Liver (tissue), 9 donors: ENCODE measurements around the gene CETN1. TPM values are rescaled to one million over a fixed set of nuclear protein-coding genes. Genes with fewer than 3 reads are reported as not detected.

Source experiments
- DNase-seq: peaks from one replicate; pipeline ENCODE4 v3.0.0-alpha.2; 2017; ENCODE audit warnings: low spot score
- H3K27ac ChIP-seq, 2 donors: one replicate each; pipeline ENCODE4 v1.7.0; 2013; ENCODE audit warnings: inconsistent platforms in 2 of 2, low read length in 2 of 2, control low read depth in 1 of 2, low read depth in 1 of 2, mild to moderate bottlenecking in 1 of 2
- H3K27me3 ChIP-seq, 4 donors: one replicate each; pipeline versions ENCODE4 v1.6.1 to v1.7.0; 2013; ENCODE audit warnings: low read length in 3 of 4, inconsistent platforms in 1 of 4, mild to moderate bottlenecking in 1 of 4, moderate library complexity in 1 of 4; ENCODE audit not compliant: control insufficient read depth in 4 of 4, insufficient read depth in 4 of 4
- H3K36me3 ChIP-seq, 4 donors: one replicate each; pipeline versions ENCODE4 v1.6.1 to v1.7.0; 2013; ENCODE audit warnings: low read length in 3 of 4, mild to moderate bottlenecking in 3 of 4, low read depth in 1 of 4, moderate library complexity in 1 of 4; ENCODE audit not compliant: control insufficient read depth in 4 of 4, insufficient read depth in 3 of 4
- H3K4me1 ChIP-seq, 4 donors: one replicate each; pipeline versions ENCODE4 v1.6.1 to v1.7.0; 2013; ENCODE audit warnings: low read length in 3 of 4, mild to moderate bottlenecking in 3 of 4, moderate library complexity in 1 of 4; ENCODE audit not compliant: control insufficient read depth in 4 of 4, insufficient read depth in 4 of 4
- H3K4me3 ChIP-seq, 3 donors: one replicate each; pipeline versions ENCODE4 v1.6.1 to v1.7.0; 2013; ENCODE audit warnings: low read length in 3 of 3, control low read depth in 1 of 3, low read depth in 1 of 3, mild to moderate bottlenecking in 1 of 3
- H3K9ac ChIP-seq, 2 donors: one replicate each; pipeline ENCODE4 v1.7.0; 2013; ENCODE audit warnings: low read length in 2 of 2, mild to moderate bottlenecking in 2 of 2, moderate library complexity in 2 of 2, control low read depth in 1 of 2, low read depth in 1 of 2
- H3K9me3 ChIP-seq, 4 donors: one replicate each; pipeline versions ENCODE4 v1.6.1 to v1.7.0; 2013; ENCODE audit warnings: low read length in 3 of 4; ENCODE audit not compliant: control insufficient read depth in 4 of 4
- EGR1 ChIP-seq, 2 donors: IDR thresholded peaks; 2 replicates each; pipeline ENCODE4 v1.6.1; 2016 to 2018; ENCODE audit warnings: antibody characterized with exemption in 2 of 2, low read depth in 2 of 2
- FOXA2 ChIP-seq: IDR thresholded peaks from 2 replicates; pipeline ENCODE4 v1.6.1; 2016; ENCODE audit warnings: antibody characterized with exemption
- HNF4G ChIP-seq: IDR thresholded peaks from 2 replicates; pipeline ENCODE4 v1.6.1; 2016; ENCODE audit warnings: antibody characterized with exemption
- JUND ChIP-seq, 2 donors: IDR thresholded peaks; 2 replicates each; pipeline ENCODE4 v1.6.1; 2016; ENCODE audit warnings: antibody characterized with exemption in 2 of 2
- NR2F2 ChIP-seq: IDR thresholded peaks from 2 replicates; pipeline ENCODE4 v1.6.1; 2016; ENCODE audit warnings: antibody characterized with exemption
- RAD21 ChIP-seq, 2 donors: IDR thresholded peaks; 2 replicates each; pipeline ENCODE4 v1.6.1; 2016; ENCODE audit warnings: antibody characterized with exemption in 2 of 2, mild to moderate bottlenecking in 2 of 2
- RXRA ChIP-seq, 2 donors: IDR thresholded peaks; 2 replicates each; pipeline ENCODE4 v1.6.1; 2017 to 2018; ENCODE audit warnings: antibody characterized with exemption in 2 of 2, mild to moderate bottlenecking in 1 of 2
- SP1 ChIP-seq: IDR thresholded peaks from 2 replicates; pipeline ENCODE4 v1.6.1; 2018; ENCODE audit warnings: antibody characterized with exemption, mild to moderate bottlenecking
- TAF1 ChIP-seq: conservative IDR thresholded peaks from 2 replicates; pipeline ENCODE4 v1.6.1; 2016; ENCODE audit warnings: antibody characterized with exemption, mild to moderate bottlenecking
- YY1 ChIP-seq: IDR thresholded peaks from 2 replicates; pipeline ENCODE4 v1.6.1; 2016; ENCODE audit warnings: antibody characterized with exemption, mild to moderate bottlenecking
- WGBS: extraction: QIAGEN DNeasy Blood & Tissue Kit; methylation state at CpG from one replicate; pipeline ENCODE4 v1.1.7; 2013; 5-methylcytosine and 5-hydroxymethylcytosine counted together
- polyA plus RNA-seq, 2 donors: library from polyadenylated mRNA; stranded (reverse) in 1 of 2; unstranded in 1 of 2; fragments of 200-250 nt in 1 of 2; fragments of >200 nt in 1 of 2; fragmentation: Nextera tagmentation in 1 of 2; extraction: Ambion mirVana in 1 of 2; gene quantifications; one replicate each; pipeline versions ENCODE4 v1.2.1 to v1.2.3, GENCODE V29; 2013 to 2015
- total RNA-seq, 2 donors: library from RNA; depleted of rRNA; stranded (reverse); fragments of >200 nt; gene quantifications; one replicate each; pipeline ENCODE4 v1.2.3, GENCODE V29; 2014
- TF ChIP-seq, protein P1 (sequence below): fragments of 150-350 bp; IDR thresholded peaks from 2 replicates; pipeline ENCODE4 v1.5.1; 2017; ENCODE audit warnings: improper control_type of control experiment, low read depth, low read length; ENCODE audit not compliant: missing input control
- TF ChIP-seq, protein P2 (sequence below): IDR thresholded peaks from 2 replicates; pipeline ENCODE4 v1.6.1; 2016; ENCODE audit warnings: antibody characterized with exemption
- TF ChIP-seq, protein P3 (sequence below): IDR thresholded peaks from 2 replicates; pipeline ENCODE4 v1.6.1; 2016; ENCODE audit warnings: antibody characterized with exemption, mild to moderate bottlenecking
- TF ChIP-seq, protein P4 (sequence below): IDR thresholded peaks from 2 replicates; pipeline ENCODE4 v1.6.1; 2016; ENCODE audit warnings: antibody characterized with exemption
- TF ChIP-seq, protein P5 (sequence below): IDR thresholded peaks from 2 replicates; pipeline ENCODE4 v1.6.1; 2016; ENCODE audit warnings: antibody characterized with exemption
- donor health status: healthy.
- donor health status: healthy.
- donor health status: healthy.
- donor health status: healthy.
- donor health status: healthy.

Gene CETN1
- total and polyA plus RNA-seq, 4 donors, result not detected

DNA sequence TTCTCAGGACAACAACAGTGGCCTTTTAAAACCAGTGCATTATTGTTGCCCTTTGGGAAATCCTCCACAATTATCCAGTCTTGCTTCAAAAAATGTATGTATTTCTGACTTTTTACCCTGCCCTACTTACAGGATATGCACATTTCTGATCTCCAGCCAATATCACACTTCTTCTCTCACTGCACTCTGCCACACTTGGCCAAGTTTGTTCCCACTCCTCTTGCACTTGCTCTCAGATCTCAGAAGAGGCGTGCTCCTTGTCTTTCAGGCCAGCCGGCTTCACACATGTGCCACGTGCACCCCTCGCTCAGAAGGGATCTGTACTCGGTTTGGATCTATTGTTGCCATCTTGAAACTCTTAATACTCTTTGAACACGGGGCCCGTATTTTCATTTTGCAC lies 32.0 kb downstream of the CETN1 start:
- Histone ChIP-seq H3K4me3 (no peak overlapping the region), H3K4me1 (no peaks in the 10 kb centered on the region), H3K9ac (no peak overlapping the region), H3K27ac (no peak overlapping the region), H3K9me3 (no peaks in the 10 kb centered on the region), H3K36me3 (no peaks in the 10 kb centered on the region), H3K27me3 (no peaks in the 10 kb centered on the region)
- no peak for TF ChIP-seq TAF1
- 84% methylated on average over 7 of the region's 7 CpGs for WGBS
- no peak for DNase-seq

DNA sequence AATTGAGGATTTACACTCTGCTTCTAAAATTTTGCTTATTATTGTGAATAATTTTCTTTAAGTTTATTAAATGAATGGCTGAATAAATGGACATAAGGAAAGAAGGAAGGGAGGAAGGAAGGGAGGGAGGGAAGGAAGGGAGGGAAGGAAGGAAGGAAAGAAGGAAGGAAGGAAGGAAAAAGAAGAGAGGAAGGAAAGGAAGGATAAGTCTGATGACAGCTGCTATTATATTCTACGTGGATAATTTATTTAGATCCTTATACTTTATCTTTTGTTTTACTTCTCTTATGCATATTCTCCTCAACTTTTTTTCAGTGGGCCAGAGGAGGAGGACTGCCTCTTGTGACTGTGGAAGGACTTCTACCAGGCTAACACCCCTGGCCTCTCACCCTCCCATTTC lies 34.0 kb downstream of the CETN1 start:
- TF ChIP-seq RAD21 (IDR thresholded peaks at IDR 0.05) (no peak), RXRA (IDR thresholded peaks at IDR 0.05) (no peak), EGR1 (IDR thresholded peaks at IDR 0.05; ENCODE audit: low read depth in 2 of 2) (no peak), FOXA2 (no peak), YY1 (no peak), TAF1 (no peak), NR2F2 (no peak), HNF4G (no peak), JUND (IDR thresholded peaks at IDR 0.05) (no peak), SP1 (no peak)
- TF ChIP-seq, protein P1, sequence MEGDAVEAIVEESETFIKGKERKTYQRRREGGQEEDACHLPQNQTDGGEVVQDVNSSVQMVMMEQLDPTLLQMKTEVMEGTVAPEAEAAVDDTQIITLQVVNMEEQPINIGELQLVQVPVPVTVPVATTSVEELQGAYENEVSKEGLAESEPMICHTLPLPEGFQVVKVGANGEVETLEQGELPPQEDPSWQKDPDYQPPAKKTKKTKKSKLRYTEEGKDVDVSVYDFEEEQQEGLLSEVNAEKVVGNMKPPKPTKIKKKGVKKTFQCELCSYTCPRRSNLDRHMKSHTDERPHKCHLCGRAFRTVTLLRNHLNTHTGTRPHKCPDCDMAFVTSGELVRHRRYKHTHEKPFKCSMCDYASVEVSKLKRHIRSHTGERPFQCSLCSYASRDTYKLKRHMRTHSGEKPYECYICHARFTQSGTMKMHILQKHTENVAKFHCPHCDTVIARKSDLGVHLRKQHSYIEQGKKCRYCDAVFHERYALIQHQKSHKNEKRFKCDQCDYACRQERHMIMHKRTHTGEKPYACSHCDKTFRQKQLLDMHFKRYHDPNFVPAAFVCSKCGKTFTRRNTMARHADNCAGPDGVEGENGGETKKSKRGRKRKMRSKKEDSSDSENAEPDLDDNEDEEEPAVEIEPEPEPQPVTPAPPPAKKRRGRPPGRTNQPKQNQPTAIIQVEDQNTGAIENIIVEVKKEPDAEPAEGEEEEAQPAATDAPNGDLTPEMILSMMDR, result no peak
- TF ChIP-seq, protein P2, sequence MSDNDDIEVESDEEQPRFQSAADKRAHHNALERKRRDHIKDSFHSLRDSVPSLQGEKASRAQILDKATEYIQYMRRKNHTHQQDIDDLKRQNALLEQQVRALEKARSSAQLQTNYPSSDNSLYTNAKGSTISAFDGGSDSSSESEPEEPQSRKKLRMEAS, result no peak
- TF ChIP-seq, protein P3, sequence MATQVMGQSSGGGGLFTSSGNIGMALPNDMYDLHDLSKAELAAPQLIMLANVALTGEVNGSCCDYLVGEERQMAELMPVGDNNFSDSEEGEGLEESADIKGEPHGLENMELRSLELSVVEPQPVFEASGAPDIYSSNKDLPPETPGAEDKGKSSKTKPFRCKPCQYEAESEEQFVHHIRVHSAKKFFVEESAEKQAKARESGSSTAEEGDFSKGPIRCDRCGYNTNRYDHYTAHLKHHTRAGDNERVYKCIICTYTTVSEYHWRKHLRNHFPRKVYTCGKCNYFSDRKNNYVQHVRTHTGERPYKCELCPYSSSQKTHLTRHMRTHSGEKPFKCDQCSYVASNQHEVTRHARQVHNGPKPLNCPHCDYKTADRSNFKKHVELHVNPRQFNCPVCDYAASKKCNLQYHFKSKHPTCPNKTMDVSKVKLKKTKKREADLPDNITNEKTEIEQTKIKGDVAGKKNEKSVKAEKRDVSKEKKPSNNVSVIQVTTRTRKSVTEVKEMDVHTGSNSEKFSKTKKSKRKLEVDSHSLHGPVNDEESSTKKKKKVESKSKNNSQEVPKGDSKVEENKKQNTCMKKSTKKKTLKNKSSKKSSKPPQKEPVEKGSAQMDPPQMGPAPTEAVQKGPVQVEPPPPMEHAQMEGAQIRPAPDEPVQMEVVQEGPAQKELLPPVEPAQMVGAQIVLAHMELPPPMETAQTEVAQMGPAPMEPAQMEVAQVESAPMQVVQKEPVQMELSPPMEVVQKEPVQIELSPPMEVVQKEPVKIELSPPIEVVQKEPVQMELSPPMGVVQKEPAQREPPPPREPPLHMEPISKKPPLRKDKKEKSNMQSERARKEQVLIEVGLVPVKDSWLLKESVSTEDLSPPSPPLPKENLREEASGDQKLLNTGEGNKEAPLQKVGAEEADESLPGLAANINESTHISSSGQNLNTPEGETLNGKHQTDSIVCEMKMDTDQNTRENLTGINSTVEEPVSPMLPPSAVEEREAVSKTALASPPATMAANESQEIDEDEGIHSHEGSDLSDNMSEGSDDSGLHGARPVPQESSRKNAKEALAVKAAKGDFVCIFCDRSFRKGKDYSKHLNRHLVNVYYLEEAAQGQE, result no peak
- TF ChIP-seq, protein P4, sequence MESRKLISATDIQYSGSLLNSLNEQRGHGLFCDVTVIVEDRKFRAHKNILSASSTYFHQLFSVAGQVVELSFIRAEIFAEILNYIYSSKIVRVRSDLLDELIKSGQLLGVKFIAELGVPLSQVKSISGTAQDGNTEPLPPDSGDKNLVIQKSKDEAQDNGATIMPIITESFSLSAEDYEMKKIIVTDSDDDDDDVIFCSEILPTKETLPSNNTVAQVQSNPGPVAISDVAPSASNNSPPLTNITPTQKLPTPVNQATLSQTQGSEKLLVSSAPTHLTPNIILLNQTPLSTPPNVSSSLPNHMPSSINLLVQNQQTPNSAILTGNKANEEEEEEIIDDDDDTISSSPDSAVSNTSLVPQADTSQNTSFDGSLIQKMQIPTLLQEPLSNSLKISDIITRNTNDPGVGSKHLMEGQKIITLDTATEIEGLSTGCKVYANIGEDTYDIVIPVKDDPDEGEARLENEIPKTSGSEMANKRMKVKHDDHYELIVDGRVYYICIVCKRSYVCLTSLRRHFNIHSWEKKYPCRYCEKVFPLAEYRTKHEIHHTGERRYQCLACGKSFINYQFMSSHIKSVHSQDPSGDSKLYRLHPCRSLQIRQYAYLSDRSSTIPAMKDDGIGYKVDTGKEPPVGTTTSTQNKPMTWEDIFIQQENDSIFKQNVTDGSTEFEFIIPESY, result no peak
- TF ChIP-seq, protein P5, sequence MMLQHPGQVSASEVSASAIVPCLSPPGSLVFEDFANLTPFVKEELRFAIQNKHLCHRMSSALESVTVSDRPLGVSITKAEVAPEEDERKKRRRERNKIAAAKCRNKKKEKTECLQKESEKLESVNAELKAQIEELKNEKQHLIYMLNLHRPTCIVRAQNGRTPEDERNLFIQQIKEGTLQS, result no peak
- no peak overlapping the region for H3K27ac ChIP-seq
- WGBS, result 73% methylated on average over 1 of the region's 1 CpG
- no peaks in the 10 kb centered on the region for H3K9me3 ChIP-seq
- H3K36me3 ChIP-seq, result no peaks in the 10 kb centered on the region
- no peaks in the 10 kb centered on the region for H3K4me1 ChIP-seq
- no peak for DNase-seq
- no peaks in the 10 kb centered on the region for H3K27me3 ChIP-seq
- H3K9ac ChIP-seq, result no peak overlapping the region
- no peak overlapping the region for H3K4me3 ChIP-seq
